HepG2 (cell line): ENCODE results near the gene ADPRM. TPM values are rescaled to one million over a fixed set of nuclear protein-coding genes. Genes with fewer than 3 reads are reported as not detected.

Experiments
- AFF4 ChIP-seq: sonication (generic); formaldehyde crosslinking; IDR thresholded peaks from 2 replicates; pipeline ENCODE4 v1.4.0; 2020; ENCODE audit warnings: missing genetic modification reagents
- AHR ChIP-seq: IDR thresholded peaks from 2 replicates; pipeline ENCODE4 v1.6.1; 2018; ENCODE audit warnings: missing genetic modification reagents, missing compliant biosample characterization
- ARNT ChIP-seq: fragments of 450-650 bp; IDR thresholded peaks from 2 replicates; pipeline ENCODE4 v1.6.1; 2017
- ATF3 ChIP-seq: sonication (generic); formaldehyde crosslinking; IDR thresholded peaks from 2 replicates; pipeline ENCODE4 v1.4.0; 2020; ENCODE audit warnings: missing genetic modification reagents
- CHD2 ChIP-seq: IDR thresholded peaks from 2 replicates; pipeline ENCODE4 v1.6.1; 2011; ENCODE audit warnings: low read depth, low read length, improper control_type of control experiment
- CHD4 ChIP-seq: fragments of 200-600 bp; sonication (generic); IDR thresholded peaks from 2 replicates; pipeline ENCODE4 v1.7.0; 2017; ENCODE audit warnings: mild to moderate bottlenecking, low read length, borderline replicate concordance
- DBP ChIP-seq: sonication (generic); formaldehyde crosslinking; IDR thresholded peaks from 2 replicates; pipeline ENCODE4 v1.4.0; 2020; ENCODE audit warnings: missing genetic modification reagents; ENCODE audit errors: not compliant biosample characterization
- GFI1 ChIP-seq: sonication (generic); formaldehyde crosslinking; IDR thresholded peaks from 2 replicates; pipeline ENCODE4 v1.5.0; 2020; ENCODE audit warnings: missing genetic modification reagents, mild to moderate bottlenecking, borderline replicate concordance
- HDAC2 ChIP-seq: sonication (generic); formaldehyde crosslinking; IDR thresholded peaks from 2 replicates; pipeline ENCODE4 v1.4.0; 2020; ENCODE audit warnings: missing genetic modification reagents
- KLF12 ChIP-seq: sonication (generic); formaldehyde crosslinking; IDR thresholded peaks from 2 replicates; pipeline ENCODE4 v1.4.0; 2020; ENCODE audit warnings: missing genetic modification reagents, borderline replicate concordance
- MBD4 ChIP-seq: IDR thresholded peaks from 2 replicates; pipeline ENCODE4 v1.6.1; 2012; ENCODE audit warnings: low read length, inconsistent platforms, borderline replicate concordance
- MZF1 ChIP-seq: sonication (generic); formaldehyde crosslinking; IDR thresholded peaks from 2 replicates; pipeline ENCODE4 v1.8.1; 2023; ENCODE audit warnings: mild to moderate bottlenecking, missing genetic modification reagents, borderline replicate concordance
- NFYB ChIP-seq: sonication (generic); formaldehyde crosslinking; IDR thresholded peaks from 2 replicates; pipeline ENCODE4 v1.4.0; 2020; ENCODE audit warnings: missing genetic modification reagents
- SSRP1 ChIP-seq: IDR thresholded peaks from 2 replicates; pipeline ENCODE4 v1.6.1; 2016; ENCODE audit warnings: control low read depth
- TEAD2 ChIP-seq: sonication (generic); formaldehyde crosslinking; IDR thresholded peaks from 2 replicates; pipeline ENCODE4 v1.9.0; 2021; ENCODE audit warnings: missing genetic modification reagents
- TFDP2 ChIP-seq: sonication (generic); formaldehyde crosslinking; IDR thresholded peaks from 2 replicates; pipeline ENCODE4 v1.4.0; 2020; ENCODE audit warnings: missing genetic modification reagents
- XRCC5 ChIP-seq: fragments of 200-400 bp; formaldehyde crosslinking; optimal IDR thresholded peaks from 2 replicates; pipeline ENCODE3; 2017; ENCODE audit warnings: mild to moderate bottlenecking, low read length
- ZFX ChIP-seq: sonication (generic); formaldehyde crosslinking; IDR thresholded peaks from 2 replicates; pipeline ENCODE4 v1.4.0; 2020; ENCODE audit warnings: mild to moderate bottlenecking, low read depth, missing genetic modification reagents, moderate library complexity
- ZKSCAN8 ChIP-seq: IDR thresholded peaks from 2 replicates; pipeline ENCODE4 v1.6.1; 2016; ENCODE audit warnings: borderline replicate concordance, missing genetic modification reagents, missing compliant biosample characterization
- ZNF121 ChIP-seq: sonication (generic); formaldehyde crosslinking; IDR thresholded peaks from 2 replicates; pipeline ENCODE4 v1.5.0; 2020; ENCODE audit warnings: mild to moderate bottlenecking, missing genetic modification reagents
- ZNF124 ChIP-seq: sonication (generic); formaldehyde crosslinking; IDR thresholded peaks from 2 replicates; pipeline ENCODE4 v1.4.0; 2020; ENCODE audit warnings: missing genetic modification reagents
- ZNF615 ChIP-seq: sonication (generic); formaldehyde crosslinking; IDR thresholded peaks from 2 replicates; pipeline ENCODE4 v1.5.0; 2020; ENCODE audit warnings: mild to moderate bottlenecking, missing genetic modification reagents, borderline replicate concordance
- ZNF709 ChIP-seq: sonication (generic); formaldehyde crosslinking; IDR thresholded peaks from 2 replicates; pipeline ENCODE4 v1.5.0; 2020; ENCODE audit warnings: mild to moderate bottlenecking, missing genetic modification reagents
- ZSCAN12 ChIP-seq: sonication (generic); formaldehyde crosslinking; IDR thresholded peaks from 2 replicates; pipeline ENCODE4 v1.9.0; 2021; ENCODE audit warnings: mild to moderate bottlenecking, missing genetic modification reagents
- ZSCAN25 ChIP-seq: sonication (generic); formaldehyde crosslinking; IDR thresholded peaks from 2 replicates; pipeline ENCODE4 v1.8.0; 2022; ENCODE audit warnings: mild to moderate bottlenecking, missing genetic modification reagents
- polyA plus RNA-seq, 8 experiments: library from polyadenylated mRNA; depleted of rRNA in 3 of 8; stranded (reverse) in 7 of 8; unstranded in 1 of 8; fragments of >200 nt; fragmentation: Illumina TruSeq in 4 of 8; extraction: Trizol in 4 of 8; gene quantifications; 2 replicates each; pipeline versions ENCODE4 v1.2.1 to v1.2.3, GENCODE V29; 2011 to 2016; ENCODE audit warnings: low read depth in 4 of 8, missing spikeins in 1 of 8, mixed read lengths in 1 of 8; ENCODE audit not compliant: insufficient read depth in 1 of 8
- total RNA-seq, 5 experiments: library from RNA; depleted of rRNA; stranded (reverse); fragments of >200 nt; fragmentation: Illumina TruSeq; extraction: Trizol; gene quantifications; 2 replicates each; pipeline ENCODE4 v1.2.3, GENCODE V29; 2016; ENCODE audit warnings: low read depth in 1 of 5

ADPRM gene
- total and polyA plus RNA-seq, 2 of the 13 experiments (the other 11 are each of a cell fraction or from before 2014, with no cell fraction given), result 5.6 to 10.8 TPM

- TF ChIP-seq AFF4 (CRISPR knock-in tag) (no peak), ATF3 (CRISPR knock-in tag) (peak; percentile 51; the same call in 1 of the 2 replicates), AHR (CRISPR knock-in tag) (peak; percentile 55; the same call in 1 of the 2 replicates), ZNF124 (CRISPR knock-in tag) (peak; percentile 65; the same call in 1 of the 2 replicates), NFYB (CRISPR knock-in tag) (peak; percentile 57), TFDP2 (CRISPR knock-in tag) (peak; percentile 77), ZNF121 (no peak), ZNF709 (CRISPR knock-in tag) (peak; percentile 93), ZSCAN25 (CRISPR knock-in tag) (no peak; the same call in 1 of the 2 replicates), KLF12 (CRISPR knock-in tag) (peak; percentile 61; the same call in 1 of the 2 replicates), ARNT (no peak), ZSCAN12 (CRISPR knock-in tag) (peak; percentile 35; the same call in 1 of the 2 replicates), ZNF615 (CRISPR knock-in tag) (no peak; the same call in 1 of the 2 replicates), GFI1 (CRISPR knock-in tag) (0 out of 2 replicates have a peak, but pooled peaks have one; percentile 44), CHD2 (no peak), CHD4 (no peak), TEAD2 (CRISPR knock-in tag) (no peak), ZKSCAN8 (CRISPR knock-in tag) (0 out of 2 replicates have a peak, but pooled peaks have one; percentile 50), DBP (peak; percentile 44), ZFX (peak; percentile 98), MBD4 (no peak), SSRP1 (CRISPR knock-in tag) (peak; percentile 46; the same call in 1 of the 2 replicates), MZF1 (CRISPR knock-in tag) (no peak), HDAC2 (CRISPR knock-in tag) (peak; percentile 54; the same call in 1 of the 2 replicates), XRCC5 (peak; percentile 84)
Observed at GRCh38 chr17:10697092-10698081, at the start of gene ADPRM, which contains the start of gene SCO1 (continued).
